K562 (cell line): ENCODE measurements around the gene NKAIN4. TPM values are rescaled to one million over a fixed set of nuclear protein-coding genes. Genes with fewer than 3 reads are reported as not detected.
A peak's percentile ranks its signal among the peaks of the same experiment; 100 is the strongest.

Source experiments
- BRCA1 ChIP-seq, 2 experiments: fragments of 450-650 bp in 1 of 2; sonication (generic) in 1 of 2; formaldehyde crosslinking in 1 of 2; IDR thresholded peaks; 2 replicates each; pipeline versions ENCODE4 v1.5.0 to v1.6.1; 2017 to 2020; ENCODE audit warnings: mild to moderate bottlenecking in 1 of 2, missing genetic modification reagents in 1 of 2
- COPS2 ChIP-seq: fragments of 450-650 bp; conservative IDR thresholded peaks from 2 replicates; pipeline ENCODE4 v1.6.1; 2016; ENCODE audit warnings: mild to moderate bottlenecking, moderate library complexity
- CSDE1 ChIP-seq, 2 experiments: fragments of 450-650 bp; IDR thresholded peaks; 2 replicates each; pipeline ENCODE4 v1.6.1; 2016; ENCODE audit warnings: mild to moderate bottlenecking in 1 of 2
- ESRRA ChIP-seq: fragments of 450-650 bp; IDR thresholded peaks from 2 replicates; pipeline ENCODE4 v1.6.1; 2014; ENCODE audit warnings: low read depth, mild to moderate bottlenecking, moderate library complexity, borderline replicate concordance
- FIP1L1 ChIP-seq: fragments of 200-400 bp; formaldehyde crosslinking; IDR thresholded peaks from 2 replicates; pipeline ENCODE4 v1.6.1; 2018; ENCODE audit warnings: mild to moderate bottlenecking, low read depth, low read length; ENCODE audit not compliant: poor library complexity, severe bottlenecking
- FOSL1 ChIP-seq: fragments of 200-800 bp; sonication (Bioruptor generic); conservative IDR thresholded peaks from 2 replicates; pipeline ENCODE4 v1.6.1; 2016; ENCODE audit warnings: missing genetic modification characterization, missing compliant biosample characterization
- HNRNPL ChIP-seq: fragments of 200-400 bp; formaldehyde crosslinking; IDR thresholded peaks from 2 replicates; pipeline ENCODE4 v1.6.1; 2017; ENCODE audit warnings: low read depth, mild to moderate bottlenecking, low read length
- JUNB ChIP-seq: fragments of 450-650 bp; formaldehyde crosslinking; conservative IDR thresholded peaks from 2 replicates; pipeline ENCODE4 v1.4.0; 2020; ENCODE audit warnings: mild to moderate bottlenecking
- KDM5B ChIP-seq: fragments of 200-600 bp; sonication (generic); IDR thresholded peaks from 2 replicates; pipeline ENCODE4 v1.6.1; 2012; ENCODE audit warnings: low read depth, mild to moderate bottlenecking, moderate library complexity, low read length, control low read depth, inconsistent platforms; ENCODE audit not compliant: insufficient replicate concordance
- L3MBTL2 ChIP-seq: fragments of 450-650 bp; IDR thresholded peaks from 2 replicates; pipeline ENCODE4 v1.6.1; 2016; ENCODE audit warnings: mild to moderate bottlenecking, moderate library complexity
- MTA2 ChIP-seq: fragments of 450-650 bp; IDR thresholded peaks from 2 replicates; pipeline ENCODE4 v1.6.1; 2016; ENCODE audit warnings: low read depth
- MTF1 ChIP-seq: fragments of 250-450 bp; sonication (Bioruptor Pico); IDR thresholded peaks from 2 replicates; pipeline ENCODE4 v1.9.0; 2021; ENCODE audit warnings: moderate library complexity, mild to moderate bottlenecking, inconsistent platforms, borderline replicate concordance
- MYNN ChIP-seq, 2 experiments: sonication (generic); formaldehyde crosslinking in 1 of 2; IDR thresholded peaks; 2 replicates each; pipeline versions ENCODE4 v1.5.0 to v1.6.1; 2016 to 2020; ENCODE audit warnings: antibody characterized with exemption in 1 of 2, missing genetic modification reagents in 1 of 2
- NR1H2 ChIP-seq: sonication (generic); formaldehyde crosslinking; IDR thresholded peaks from 2 replicates; pipeline ENCODE4 v1.4.0; 2020; ENCODE audit warnings: mild to moderate bottlenecking, missing genetic modification reagents
- RB1 ChIP-seq: fragments of 450-650 bp; IDR thresholded peaks from 2 replicates; pipeline ENCODE4 v1.6.1; 2017; ENCODE audit warnings: low read depth, mild to moderate bottlenecking
- RBBP5 ChIP-seq: fragments of 200-600 bp; sonication (generic); IDR thresholded peaks from 2 replicates; pipeline ENCODE4 v1.6.1; 2012; ENCODE audit warnings: borderline replicate concordance, mild to moderate bottlenecking, low read length, control low read depth, inconsistent platforms; ENCODE audit not compliant: insufficient read depth, poor library complexity, severe bottlenecking
- SMAD1 ChIP-seq: fragments of 150-350 bp; IDR thresholded peaks from 2 replicates; pipeline ENCODE4 v1.6.1; 2014; ENCODE audit warnings: low read length, low read depth; ENCODE audit not compliant: partially characterized antibody
- SMARCA5 ChIP-seq: fragments of 450-650 bp; IDR thresholded peaks from 2 replicates; pipeline ENCODE4 v1.6.1; 2016
- SOX6 ChIP-seq: fragments of 450-650 bp; IDR thresholded peaks from 2 replicates; pipeline ENCODE4 v1.6.1; 2014; ENCODE audit warnings: mild to moderate bottlenecking
- TCF7L2 ChIP-seq: fragments of 150-350 bp; IDR thresholded peaks from 2 replicates; pipeline ENCODE4 v1.6.1; 2016; ENCODE audit warnings: low read depth, mild to moderate bottlenecking, low read length, moderate library complexity
- TSHZ1 ChIP-seq: fragments of 250-450 bp; sonication (Bioruptor Pico); IDR thresholded peaks from 2 replicates; pipeline ENCODE4 v1.4.0; 2020; ENCODE audit warnings: mild to moderate bottlenecking, moderate library complexity
- ZC3H11A ChIP-seq: IDR thresholded peaks from 2 replicates; pipeline ENCODE4 v1.6.1; 2012; ENCODE audit warnings: low read depth, low read length, improper control_type of control experiment
- ZNF282 ChIP-seq: sonication (generic); formaldehyde crosslinking; IDR thresholded peaks from 2 replicates; pipeline ENCODE4 v1.8.1; 2023; ENCODE audit warnings: missing genetic modification reagents
- ZNF41 ChIP-seq: fragments of 250-450 bp; sonication (Bioruptor Pico); conservative IDR thresholded peaks from 2 replicates; pipeline ENCODE4 v1.4.0; 2020; ENCODE audit warnings: mild to moderate bottlenecking
- ZNF707 ChIP-seq: fragments of 250-450 bp; sonication (Bioruptor Pico); conservative IDR thresholded peaks from 2 replicates; pipeline ENCODE4 v1.8.0; 2022; ENCODE audit warnings: inconsistent platforms, mild to moderate bottlenecking, moderate library complexity
- ZNF764 ChIP-seq: fragments of 250-450 bp; sonication (Bioruptor Pico); IDR thresholded peaks from 2 replicates; pipeline ENCODE4 v1.4.0; 2020; ENCODE audit warnings: low read depth, mild to moderate bottlenecking, moderate library complexity
- polyA plus RNA-seq, 8 experiments: library from polyadenylated mRNA; depleted of rRNA in 4 of 8; stranded (reverse) in 5 of 8; unstranded in 3 of 8; fragments of >200 nt; fragmentation: Nextera tagmentation in 2 of 8; fragmentation: Illumina TruSeq in 1 of 8; extraction: Ambion mirVana in 2 of 8; extraction: Trizol in 1 of 8; gene quantifications; 2 replicates each; pipeline versions ENCODE4 v1.2.1 to v1.2.3, GENCODE V29; 2011 to 2014; ENCODE audit warnings: inconsistent platforms in 1 of 8, missing spikeins in 1 of 8
- total RNA-seq, 7 experiments: library from RNA; depleted of rRNA in 6 of 7; stranded (reverse); fragments of >200 nt in 6 of 7; fragmentation: Illumina TruSeq in 2 of 7; extraction: Trizol in 2 of 7; gene quantifications; 2 replicates each; pipeline versions ENCODE4 v1.2.1 to v1.2.3, GENCODE V29; 2011 to 2021; ENCODE audit warnings: low replicate concordance in 1 of 7

The NKAIN4 gene
- total and polyA plus RNA-seq, 9 of the 15 experiments (the other 6 are each of a cell fraction or from before 2014, with no cell fraction given), result not detected

- peak; percentile 93 for TF ChIP-seq RBBP5
- TF ChIP-seq SOX6, result no peak
- TF ChIP-seq COPS2, result no peak
- peak in 1 of 2 experiments; percentile 53; a peak in 1 of 4 replicates for TF ChIP-seq CSDE1 (IDR thresholded peaks at IDR 0.05)
- TF ChIP-seq HNRNPL, result 0 out of 2 replicates have a peak, but pooled peaks have one; percentile 22
- TF ChIP-seq TCF7L2, result no peak
- TF ChIP-seq JUNB (CRISPR knock-in tag), result no peak
- peak; percentile 13; the same call in 1 of the 2 replicates for TF ChIP-seq ESRRA
- no peak for TF ChIP-seq SMARCA5
- TF ChIP-seq ZC3H11A, result no peak
- peak; percentile 76; the same call in 1 of the 2 replicates for TF ChIP-seq RB1
- no peak for TF ChIP-seq ZNF282 (CRISPR knock-in tag)
- no peak for TF ChIP-seq L3MBTL2
- TF ChIP-seq MTA2, result no peak
- no peak for TF ChIP-seq ZNF764 (CRISPR knock-in tag)
- no peak for TF ChIP-seq ZNF707 (CRISPR knock-in tag)
- no peak for TF ChIP-seq MYNN (IDR thresholded peaks at IDR 0.05)
- no peak for TF ChIP-seq MYNN (CRISPR knock-in tag; IDR thresholded peaks at IDR 0.05)
- no peak for TF ChIP-seq MTF1 (CRISPR knock-in tag)
- TF ChIP-seq ZNF41, result no peak
- peak; percentile 61 for TF ChIP-seq FIP1L1
- TF ChIP-seq TSHZ1 (CRISPR knock-in tag), result no peak
- TF ChIP-seq FOSL1, result no peak
- TF ChIP-seq NR1H2 (CRISPR knock-in tag), result no peak
- peak; percentile 76 for TF ChIP-seq KDM5B
- TF ChIP-seq SMAD1, result no peak
- no peak for TF ChIP-seq BRCA1 (IDR thresholded peaks at IDR 0.05)
- TF ChIP-seq BRCA1 (CRISPR knock-in tag; IDR thresholded peaks at IDR 0.05), result no peak
Measured at GRCh38 chr20:63272105-63273058, 18.1 kb upstream of the NKAIN4 start, which contains the start of gene ARFGAP1 (continued).
